Neural cell (in vitro differentiated cells): ENCODE data around the gene CEMIP.

Experiments
- EP300 ChIP-seq: fragments of 450-650 bp; conservative IDR thresholded peaks from 2 replicates; pipeline ENCODE4 v1.6.1; 2014; ENCODE audit warnings: antibody characterized with exemption, mild to moderate bottlenecking, moderate library complexity; ENCODE audit not compliant: poor library complexity, severe bottlenecking
- EZH2 ChIP-seq: fragments of 200-600, 300-800 bp; shearing (Covaris generic), sonication (generic); IDR thresholded peaks from 2 replicates; pipeline ENCODE4 v1.6.1; 2014; ENCODE audit warnings: antibody characterized with exemption, low read length, borderline replicate concordance, mild to moderate bottlenecking; ENCODE audit not compliant: insufficient read depth, poor library complexity, severe bottlenecking
- MXI1 ChIP-seq: fragments of 450-650 bp; conservative IDR thresholded peaks from 2 replicates; pipeline ENCODE4 v1.6.1; 2014; ENCODE audit warnings: antibody characterized with exemption, mild to moderate bottlenecking; ENCODE audit not compliant: poor library complexity, severe bottlenecking
- POLR2AphosphoS5 ChIP-seq: IDR thresholded peaks from 2 replicates; pipeline ENCODE4 v1.6.1; 2012
- RAD21 ChIP-seq: fragments of 450-650 bp; conservative IDR thresholded peaks from 2 replicates; pipeline ENCODE4 v1.6.1; 2014; ENCODE audit warnings: antibody characterized with exemption, mild to moderate bottlenecking, moderate library complexity
- REST ChIP-seq: IDR thresholded peaks from 2 replicates; pipeline ENCODE4 v1.6.1; 2012; ENCODE audit warnings: borderline replicate concordance
- SMC3 ChIP-seq: fragments of 450-650 bp; conservative IDR thresholded peaks from 2 replicates; pipeline ENCODE4 v1.6.1; 2014; ENCODE audit warnings: antibody characterized with exemption, mild to moderate bottlenecking, moderate library complexity; ENCODE audit not compliant: poor library complexity
- TAF1 ChIP-seq: IDR thresholded peaks from 2 replicates; pipeline ENCODE4 v1.6.1; 2012; ENCODE audit warnings: low read depth
- TF ChIP-seq, protein P1 (sequence below): fragments of 450-650 bp; IDR thresholded peaks from 2 replicates; pipeline ENCODE4 v1.5.1; 2014; ENCODE audit warnings: antibody characterized with exemption, mild to moderate bottlenecking, moderate library complexity; ENCODE audit not compliant: poor library complexity, severe bottlenecking

- TF ChIP-seq RAD21, result no peak
- TF ChIP-seq, protein P1, sequence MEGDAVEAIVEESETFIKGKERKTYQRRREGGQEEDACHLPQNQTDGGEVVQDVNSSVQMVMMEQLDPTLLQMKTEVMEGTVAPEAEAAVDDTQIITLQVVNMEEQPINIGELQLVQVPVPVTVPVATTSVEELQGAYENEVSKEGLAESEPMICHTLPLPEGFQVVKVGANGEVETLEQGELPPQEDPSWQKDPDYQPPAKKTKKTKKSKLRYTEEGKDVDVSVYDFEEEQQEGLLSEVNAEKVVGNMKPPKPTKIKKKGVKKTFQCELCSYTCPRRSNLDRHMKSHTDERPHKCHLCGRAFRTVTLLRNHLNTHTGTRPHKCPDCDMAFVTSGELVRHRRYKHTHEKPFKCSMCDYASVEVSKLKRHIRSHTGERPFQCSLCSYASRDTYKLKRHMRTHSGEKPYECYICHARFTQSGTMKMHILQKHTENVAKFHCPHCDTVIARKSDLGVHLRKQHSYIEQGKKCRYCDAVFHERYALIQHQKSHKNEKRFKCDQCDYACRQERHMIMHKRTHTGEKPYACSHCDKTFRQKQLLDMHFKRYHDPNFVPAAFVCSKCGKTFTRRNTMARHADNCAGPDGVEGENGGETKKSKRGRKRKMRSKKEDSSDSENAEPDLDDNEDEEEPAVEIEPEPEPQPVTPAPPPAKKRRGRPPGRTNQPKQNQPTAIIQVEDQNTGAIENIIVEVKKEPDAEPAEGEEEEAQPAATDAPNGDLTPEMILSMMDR, result no peak
- TF ChIP-seq POLR2AphosphoS5, result peak; percentile 88
- TF ChIP-seq EZH2, result no peak
- no peak for TF ChIP-seq MXI1
- TF ChIP-seq EP300, result no peak
- peak; percentile 62 for TF ChIP-seq REST
- peak; percentile 50 for TF ChIP-seq TAF1
- no peak for TF ChIP-seq SMC3
Observed at GRCh38 chr15:81000624-81001151, 221.5 kb downstream of the CEMIP start, which contains the start of gene TLNRD1.
